Adrenal gland (tissue), 19 donors: ENCODE results near the gene NAA11. TPM values are rescaled to one million over a fixed set of nuclear protein-coding genes. Genes with fewer than 3 reads are reported as not detected.

Experiments
- DNase-seq, 7 donors: peaks; one replicate each; pipeline ENCODE4 v3.0.0-alpha.2; 2019 to 2020
- H3K27ac ChIP-seq, 5 donors: fragments of 200-600 bp; sonication (generic) in 4 of 5; 1 replicate in 3 of 5; 2 replicates in 2 of 5; pipeline versions ENCODE4 v1.5.1 to v1.8.0; 2016 to 2020; ENCODE audit warnings: mild to moderate bottlenecking in 1 of 5
- H3K27me3 ChIP-seq: fragments of 200-600 bp; 2 replicates; pipeline ENCODE4 v1.8.0; 2021
- H3K36me3 ChIP-seq, 2 donors: fragments of 200-600 bp; replicated peaks in 1 of 2; 1 replicate in 1 of 2; 2 replicates in 1 of 2; pipeline versions ENCODE4 v1.5.1 to v1.8.0; 2018 to 2022
- H3K4me1 ChIP-seq, 2 donors: fragments of 200-600 bp; replicated peaks in 1 of 2; 1 replicate in 1 of 2; 2 replicates in 1 of 2; pipeline versions ENCODE4 v1.5.1 to v1.8.0; 2018 to 2021
- H3K4me3 ChIP-seq, 4 donors: fragments of 200-600 bp; sonication (generic) in 3 of 4; one replicate each; pipeline ENCODE4 v1.5.1; 2016 to 2018
- H3K9me3 ChIP-seq, 3 donors: fragments of 200-600 bp; sonication (generic) in 1 of 3; replicated peaks in 1 of 3; 1 replicate in 2 of 3; 2 replicates in 1 of 3; pipeline versions ENCODE4 v1.5.1 to v1.8.0; 2016 to 2021
- CTCF ChIP-seq, 6 experiments: fragments of 450-650 bp in 4 of 6; fragments of 200-600 bp in 2 of 6; sonication (generic) in 1 of 6; IDR thresholded peaks; 1 replicate in 5 of 6; 2 replicates in 1 of 6; pipeline versions ENCODE4 v1.5.1 to v1.8.0; 2016 to 2021; ENCODE audit warnings: antibody characterized with exemption in 6 of 6, mild to moderate bottlenecking in 2 of 6, moderate library complexity in 1 of 6
- POLR2A ChIP-seq, 2 donors: fragments of 450-650 bp; IDR thresholded peaks; one replicate each; pipeline ENCODE4 v1.6.1; 2017; ENCODE audit warnings: antibody characterized with exemption in 2 of 2, mild to moderate bottlenecking in 2 of 2, moderate library complexity in 1 of 2
- WGBS, 4 donors: extraction: QIAGEN DNeasy Blood & Tissue Kit in 2 of 4; methylation state at CpG; one replicate each; pipeline versions ENCODE4 v1.1.5 to v1.1.7; 2013 to 2017; 5-methylcytosine and 5-hydroxymethylcytosine counted together
- intact Hi-C, 2 donors: fragments of 100-400 bp; cut with DNase I; formaldehyde crosslinking; loops; one replicate each; pipeline versions ENCODE4 v1.14.1 to v1.15.0; 2022 to 2023
- long read RNA-seq, 10 donors: library from polyadenylated mRNA in 3 of 10; unstranded in 2 of 10; stranded (forward) in 1 of 10; transcript quantifications; one replicate each; pipeline ENCODE4 v2.0.0 and lab custom pipeline, GENCODE V29; 2021 to 2026
- polyA plus RNA-seq, 3 donors: library from polyadenylated mRNA; stranded (reverse); fragments of 200-250 nt in 2 of 3; fragments of 350-450 nt in 1 of 3; fragmentation: Illumina TruSeq in 1 of 3; extraction: RNeasy Lipid Tissue Mini Kit (QIAGEN cat#74804) in 1 of 3; gene quantifications; one replicate each; pipeline ENCODE4 v1.2.3, GENCODE V29; 2013 to 2014
- total RNA-seq, 9 donors: library from RNA; depleted of rRNA in 4 of 9; stranded (reverse); fragments of >200 nt in 4 of 9; fragments of 120-200 nt in 1 of 9; fragmentation: NEBNext Ultra II Directional in 1 of 9; extraction: Animal tissue kit (Norgen Biotek cat#: 25700) in 1 of 9; gene quantifications; one replicate each; pipeline versions ENCODE4 v1.1.0 to v1.2.4, GENCODE V29; 2013 to 2023
- donor health status: healthy with polysubstance abuse.
- donor health status: Bipolar disorder and iron deficiency.
- donor health status: DM: yes; HTN: yes; CAD: no.
- donor health status: DM: no; HTN: no; CAD: no.
- donor health status: DM: no; HTN: no; CAD: no.
- donor health status: DM: yes; HTN: yes; CAD: no.

NAA11 gene
- total RNA-seq (not detected), polyA plus RNA-seq (not detected)
- long read RNA-seq, donor 1, result 0 reads
- long read RNA-seq, donor 2, result 0 reads
- long read RNA-seq, donor 3, result 0 reads
- long read RNA-seq, donor 4, result 0 reads
- long read RNA-seq, donor 5, result 0 reads
- long read RNA-seq, donor 6, result 0 reads
- long read RNA-seq, donor 7, result 0 reads
- long read RNA-seq, donor 8, result 0 reads
- long read RNA-seq, donor 9, result 0 reads
- long read RNA-seq, donor 10, result 0 reads

GRCh38 chr4:79325864-79326328 lies at the start of gene NAA11:
TSS of gene NAA11 (minus strand) at chr4:79326061. CDS start at chr4:79325877, 184 bp downstream.
- no peak for DNase-seq
- no peak for TF ChIP-seq CTCF (IDR thresholded peaks at IDR 0.05)
- no peak for TF ChIP-seq POLR2A (IDR thresholded peaks at IDR 0.05)
- 83 to 88% (median 84%) methylated on average over 19 of the region's 19 CpGs for WGBS, 4 donors
- Histone ChIP-seq H3K4me1 (no peaks in the 10 kb centered on the region), H3K36me3 (no peaks in the 10 kb centered on the region), H3K27ac (no peak within 1 kb of the TSS), H3K4me3 (no peak within 1 kb of the TSS), H3K27me3 (no peaks in the 10 kb centered on the region), H3K9me3 (no peaks in the 10 kb centered on the region)
- intact Hi-C loops, result no loop called here

GRCh38 chr4:79370026-79370425 lies 44.2 kb upstream of the NAA11 start:
- no peaks in the 10 kb centered on the region for H3K27me3 ChIP-seq
- DNase-seq, result no peak
- H3K27ac ChIP-seq, result no peak overlapping the region
- H3K4me3 ChIP-seq, result no peak overlapping the region
- H3K36me3 ChIP-seq, result no peaks in the 10 kb centered on the region
- H3K4me1 ChIP-seq, result no peaks in the 10 kb centered on the region
- no peaks in the 10 kb centered on the region for H3K9me3 ChIP-seq
- TF ChIP-seq POLR2A (IDR thresholded peaks at IDR 0.05), result no peak
- no peak for TF ChIP-seq CTCF (IDR thresholded peaks at IDR 0.05)
- intact Hi-C loops, result no loop called here
- whole genome bisulfite sequencing, 4 donors, result 56 to 66% (median 61%) methylated on average over 2 of the region's 2 CpGs

DNA sequence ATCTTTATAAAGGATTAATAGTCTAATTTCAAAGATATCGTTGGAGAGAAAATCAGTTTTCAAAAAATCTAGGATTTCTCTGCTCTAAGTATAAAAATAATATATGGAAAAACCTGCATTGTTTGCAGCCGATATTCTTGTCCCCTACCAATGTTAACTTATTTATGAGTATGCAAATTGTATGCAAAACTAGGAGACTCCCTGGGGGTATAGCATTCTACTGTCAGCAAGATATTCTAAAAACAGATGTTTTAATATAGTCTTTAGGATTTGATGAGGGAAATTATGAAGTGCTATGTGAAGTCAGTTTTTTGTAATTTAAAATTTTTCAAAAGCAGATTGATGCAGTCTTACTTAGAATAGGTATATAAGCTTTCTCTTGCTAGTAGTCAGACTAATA lies 41.2 kb upstream of the NAA11 start:
- WGBS, 4 donors, result 78 to 87% (median 83%) methylated on average over 2 of the region's 2 CpGs
- Histone ChIP-seq H3K27me3 (no peaks in the 10 kb centered on the region), H3K4me1 (no peaks in the 10 kb centered on the region), H3K27ac (no peak overlapping the region), H3K36me3 (no peaks in the 10 kb centered on the region), H3K4me3 (no peak overlapping the region), H3K9me3 (no peaks in the 10 kb centered on the region)
- intact Hi-C loops, result no loop called here
- TF ChIP-seq CTCF (IDR thresholded peaks at IDR 0.05) (no peak), POLR2A (IDR thresholded peaks at IDR 0.05) (no peak)
- no peak for DNase-seq

DNA sequence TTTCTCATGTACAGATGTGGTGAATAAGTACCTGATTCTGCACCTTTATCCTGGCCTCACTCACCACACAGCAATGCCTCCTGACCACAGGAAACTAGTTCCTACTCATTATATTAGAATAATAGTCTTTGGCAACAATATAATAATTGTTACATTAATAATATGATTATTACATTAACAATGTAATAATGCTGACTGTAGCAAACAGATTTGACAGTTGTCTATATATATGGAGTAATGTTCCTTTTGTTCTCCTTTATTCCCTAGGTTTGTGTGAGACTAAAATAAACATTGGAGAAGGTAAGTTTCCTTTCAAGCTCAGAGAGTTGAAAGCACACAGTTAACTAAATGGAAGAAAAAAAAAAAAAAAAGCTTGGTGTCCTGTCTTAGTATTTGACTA lies 40.6 kb upstream of the NAA11 start:
- H3K27me3 ChIP-seq, result no peaks in the 10 kb centered on the region
- DNase-seq, result no peak
- H3K36me3 ChIP-seq, result no peaks in the 10 kb centered on the region
- H3K9me3 ChIP-seq, result no peaks in the 10 kb centered on the region
- intact Hi-C loops, result no loop called here
- TF ChIP-seq POLR2A (IDR thresholded peaks at IDR 0.05), result no peak
- no peaks in the 10 kb centered on the region for H3K4me1 ChIP-seq
- H3K4me3 ChIP-seq, result no peak overlapping the region
- H3K27ac ChIP-seq, result no peak overlapping the region

- intact Hi-C loops, result no loop called here
- 70 to 77% (median 74%) methylated on average over 6 of the region's 6 CpGs for WGBS, 4 donors
- H3K27ac ChIP-seq, result no peak overlapping the region
- H3K9me3 ChIP-seq, result no peaks in the 10 kb centered on the region
- DNase-seq, result no peak
- H3K27me3 ChIP-seq, result no peaks in the 10 kb centered on the region
- TF ChIP-seq CTCF (IDR thresholded peaks at IDR 0.05), result no peak
- TF ChIP-seq POLR2A (IDR thresholded peaks at IDR 0.05), result no peak
- no peaks in the 10 kb centered on the region for H3K36me3 ChIP-seq
- H3K4me1 ChIP-seq, result no peaks in the 10 kb centered on the region
- H3K4me3 ChIP-seq, result no peak overlapping the region
Observed at GRCh38 chr4:79364061-79364460, 38.2 kb upstream of the NAA11 start.
